Stimulated activated CD8-positive, alpha-beta memory T cell treated with anti-CD3 and anti-CD28 coated beads, Interleukin-4, amount 100 ng/mL, for 48 hours (primary cell): ENCODE results near the gene HERC3.

Experiments used
- DNase-seq: peaks from one replicate; pipeline ENCODE4 v3.0.0-alpha.2; 2020

HERC3 gene

GRCh38 chr4:88752076-88752463 is 159.8 kb downstream of the HERC3 start:
- DNase-seq: no peak

- DNase-seq: no peak
These were observed 160.5 kb downstream of the HERC3 start for GRCh38 chr4:88752754-88753153.

- DNase-seq: no peak
These were observed 161.6 kb downstream of the HERC3 start for GRCh38 chr4:88753658-88754571.

- no peak for DNase-seq
These were observed 162.5 kb downstream of the HERC3 start for GRCh38 chr4:88754796-88755195.

GRCh38 chr4:88755454-88755853 is 163.2 kb downstream of the HERC3 start:
- DNase-seq: no peak

- DNase-seq: no peak
These were observed 163.9 kb downstream of the HERC3 start for GRCh38 chr4:88756149-88756548.

GRCh38 chr4:88757067-88757466 is 164.8 kb downstream of the HERC3 start:
- DNase-seq: no peak

- DNase-seq: no peak
These were observed 165.5 kb downstream of the HERC3 start for GRCh38 chr4:88757776-88758175.
